A172 (cell line): ENCODE measurements around the gene ZNF20. TPM values are rescaled to one million over a fixed set of nuclear protein-coding genes. Genes with fewer than 3 reads are reported as not detected.

Experiments used
- DNase-seq: peaks from one replicate; pipeline ENCODE4 v3.0.0-alpha.2; 2015; ENCODE audit warnings: low spot score
- total RNA-seq: library from RNA; depleted of rRNA; stranded (reverse); fragments of >200 nt; shearing (Covaris generic); gene quantifications from 2 replicates; pipeline ENCODE4 v1.2.3, GENCODE V29; 2014; rRNA removed

ZNF20 gene
- total RNA-seq = 7.8 and 11.4 TPM in 2 replicates

DNA sequence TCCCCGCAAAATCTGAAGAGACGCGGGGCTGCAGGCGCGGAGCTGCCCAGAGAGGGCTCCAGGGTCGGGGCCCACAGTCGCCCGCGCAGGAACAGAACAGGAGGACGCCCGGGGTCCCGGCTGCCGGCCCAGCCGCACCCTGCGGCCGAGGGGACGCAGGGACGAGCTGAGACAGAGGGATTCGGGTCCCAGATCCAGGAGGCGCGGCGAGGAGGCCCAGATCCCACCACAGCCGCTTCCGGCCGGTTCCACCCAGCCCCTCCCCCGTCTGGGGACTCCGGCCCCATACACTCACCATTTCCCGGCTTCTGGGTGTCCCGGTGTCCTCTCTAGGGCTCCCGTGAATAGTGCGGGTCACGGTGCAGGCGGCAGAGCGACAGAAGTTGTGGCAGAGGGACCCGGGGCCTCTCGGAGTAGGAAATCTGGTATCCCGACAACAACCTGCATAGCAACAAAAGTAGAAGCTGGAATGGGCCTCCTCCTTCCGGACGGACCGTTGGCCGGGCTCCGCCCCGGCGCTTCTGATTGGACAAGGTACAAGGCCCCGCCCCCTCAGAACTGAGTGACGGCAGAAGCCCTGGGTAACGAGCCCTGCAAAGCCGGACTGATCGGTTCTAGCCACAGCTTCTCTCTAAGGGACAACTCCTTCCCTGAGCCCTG lies at the start of gene ZNF20:
TSS of gene ZNF20 (minus strand) at position 466 of the 660 bp plus-strand sequence. CDS start at position 298, 168 bp downstream.
- peak; percentile 89 for DNase-seq

DNA sequence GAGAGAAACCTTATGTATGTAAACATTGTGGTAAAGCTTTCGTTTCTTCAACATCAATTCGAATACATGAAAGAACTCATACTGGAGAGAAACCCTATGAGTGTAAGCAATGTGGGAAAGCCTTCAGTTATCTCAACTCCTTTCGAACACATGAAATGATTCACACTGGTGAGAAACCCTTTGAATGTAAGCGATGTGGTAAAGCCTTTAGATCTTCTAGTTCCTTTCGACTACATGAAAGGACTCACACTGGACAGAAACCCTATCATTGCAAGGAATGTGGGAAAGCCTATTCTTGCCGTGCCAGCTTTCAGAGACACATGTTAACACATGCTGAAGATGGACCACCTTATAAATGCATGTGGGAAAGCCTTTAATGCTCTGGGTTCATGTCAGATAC lies 47.5 kb upstream of the ZNF20 start:
- DNase-seq = no peak

DNA sequence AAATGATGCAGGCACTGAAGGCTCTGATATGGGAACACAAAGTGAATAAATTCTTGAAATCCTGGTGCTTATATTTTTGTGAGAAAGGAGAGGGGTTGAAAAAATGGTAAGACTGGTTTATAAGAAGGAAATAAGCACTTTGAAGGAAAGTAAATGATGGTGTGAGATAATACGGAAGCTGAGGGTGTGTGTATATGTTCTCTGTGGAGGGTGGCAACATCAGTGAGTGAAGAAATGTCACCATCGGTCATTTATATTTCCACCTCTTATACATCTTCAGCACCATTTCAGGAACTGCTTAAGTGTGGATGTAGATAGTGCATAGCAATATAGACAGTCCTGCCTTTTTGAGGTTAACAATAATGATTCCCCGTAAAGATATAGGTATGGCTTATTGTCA lies 40.2 kb upstream of the ZNF20 start:
- no peak for DNase-seq

DNA sequence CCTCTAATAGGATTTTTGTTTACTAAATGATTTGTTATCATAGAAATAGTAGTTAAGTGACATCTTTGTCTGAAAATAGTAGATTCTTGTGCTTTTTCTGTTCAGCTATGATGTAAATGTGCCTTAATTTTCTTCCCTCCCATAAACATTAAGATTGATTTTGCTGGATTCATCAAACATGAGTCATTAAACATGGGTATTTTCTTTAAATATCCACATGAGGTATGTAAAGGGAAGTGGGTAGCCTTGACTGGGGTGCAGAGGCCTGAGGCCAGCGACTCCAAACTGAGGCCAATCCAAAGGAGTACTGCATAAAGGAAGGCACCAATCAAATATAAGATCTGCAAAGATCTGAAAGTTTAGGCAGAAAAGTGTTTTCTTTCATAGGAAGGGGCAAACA lies 26.5 kb upstream of the ZNF20 start:
- no peak for DNase-seq

DNA sequence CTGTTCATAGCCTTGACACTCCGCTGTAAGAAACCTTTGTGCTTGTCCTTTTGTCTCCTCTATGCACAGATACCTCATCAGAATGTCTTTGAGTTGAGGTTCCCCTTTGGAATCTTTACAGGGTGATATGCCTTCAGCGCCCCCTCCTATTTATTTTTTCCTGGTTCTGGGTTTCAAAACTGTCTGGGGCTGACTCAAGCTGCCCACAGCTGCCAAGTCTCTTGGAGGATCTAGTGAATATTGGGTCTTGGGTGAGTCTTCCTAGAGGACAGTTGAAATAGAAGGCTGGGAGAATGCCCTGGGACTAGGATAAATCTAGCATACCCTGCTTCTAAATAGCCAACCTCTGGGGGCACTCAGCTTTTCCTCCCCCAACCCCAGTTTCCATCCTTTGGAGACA lies 23.7 kb upstream of the ZNF20 start:
- DNase-seq = no peak

DNA sequence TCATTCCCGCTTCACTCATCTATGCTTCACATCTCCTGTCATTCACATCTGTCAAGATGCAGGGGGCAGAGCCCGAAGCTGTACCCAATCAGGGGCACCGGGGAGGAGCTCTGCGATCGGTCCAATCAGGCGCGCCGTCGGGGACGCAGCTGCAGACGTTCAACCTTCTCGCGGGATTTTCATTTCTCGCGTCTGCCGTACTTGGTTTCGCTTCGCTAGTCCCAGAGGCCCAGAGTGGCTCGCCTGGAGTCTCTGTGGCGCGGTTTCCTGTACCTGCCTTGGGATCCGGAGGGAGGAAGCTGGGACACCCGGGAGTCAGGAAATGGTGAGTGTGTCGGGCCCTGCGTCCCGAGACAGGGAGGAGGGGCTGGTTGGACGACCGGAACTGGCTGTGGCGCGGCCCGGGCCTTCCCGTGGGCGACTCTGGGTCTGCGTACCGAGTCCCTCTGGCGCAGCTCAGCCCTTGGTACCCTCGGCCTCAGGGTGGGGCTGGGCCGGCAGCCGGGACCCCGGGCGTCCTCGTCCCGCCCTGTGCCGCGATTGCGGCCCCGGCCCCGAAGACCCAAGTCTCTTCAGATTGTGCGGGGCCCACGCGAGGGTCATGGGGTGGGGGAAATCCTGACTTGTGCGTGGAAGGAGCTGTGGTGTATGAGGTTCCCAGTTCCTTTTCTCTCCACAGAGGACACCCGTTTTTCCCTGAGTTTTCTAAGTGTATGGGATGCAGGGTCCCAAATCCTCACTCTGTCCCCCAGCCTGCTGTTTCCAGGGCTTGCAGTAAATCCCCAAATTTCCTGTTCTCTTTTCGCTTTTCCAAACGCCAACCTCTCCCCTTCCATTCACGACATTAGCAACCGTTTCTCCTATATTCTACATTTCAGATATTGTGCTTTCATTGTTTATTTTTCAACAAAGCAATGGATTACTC lies 23.0 kb upstream of the ZNF20 start, which contains the start of gene ZNF136:
TSS of gene ZNF136 (plus strand) at position 215 of the 925 bp plus-strand sequence. CDS start at position 323, 108 bp downstream.
- DNase-seq = peak; percentile 95

DNA sequence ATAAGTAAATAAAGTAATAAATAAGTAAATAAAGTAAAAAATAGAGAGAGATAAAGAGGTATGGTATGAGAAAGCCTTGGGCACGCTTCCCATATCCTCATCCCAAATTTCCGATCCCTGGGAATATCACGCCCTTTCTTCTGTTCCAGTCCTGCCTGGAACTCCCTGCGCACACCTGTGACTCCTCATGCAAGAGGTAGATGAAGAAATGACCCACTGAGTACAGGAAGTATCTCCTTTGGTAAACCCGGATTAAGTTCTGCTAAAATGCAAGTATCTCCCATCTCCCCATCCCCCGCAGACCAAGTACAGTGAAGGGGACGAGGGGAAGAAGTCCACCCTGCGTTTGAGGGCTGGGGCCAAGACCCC lies 22.3 kb upstream of the ZNF20 start:
- DNase-seq = no peak

DNA sequence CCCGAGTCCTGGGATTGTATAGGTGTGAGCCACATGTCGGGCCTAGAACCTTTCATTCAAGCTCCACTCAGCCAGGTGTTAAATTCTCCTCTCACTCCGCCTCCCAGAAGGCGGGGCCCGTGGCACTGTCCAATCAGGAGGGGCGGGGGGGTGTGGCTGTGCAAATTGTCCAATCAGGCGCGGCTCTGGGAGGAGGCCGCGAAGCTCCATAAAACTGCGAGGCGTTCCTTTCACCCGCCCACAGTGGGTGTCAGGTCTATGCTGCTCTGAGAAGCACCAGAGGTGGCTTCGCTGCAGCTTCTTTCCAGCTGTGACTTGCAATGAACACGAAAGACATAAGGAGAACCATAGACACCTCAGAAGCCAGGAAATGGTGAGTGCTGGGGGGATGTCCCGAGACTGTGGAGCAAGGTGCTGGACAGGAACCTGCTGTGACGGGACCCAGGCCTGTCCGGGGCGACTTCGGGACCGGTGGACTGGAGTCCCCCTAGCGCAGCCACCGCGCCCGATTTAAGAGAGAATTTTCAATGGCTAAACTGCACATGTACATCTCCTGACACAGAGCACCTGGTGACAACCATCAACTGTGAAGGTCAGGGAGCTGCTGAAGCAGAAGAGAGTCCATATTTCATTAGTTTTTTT lies 19.7 kb upstream of the ZNF20 start:
- DNase-seq = no peak

DNA sequence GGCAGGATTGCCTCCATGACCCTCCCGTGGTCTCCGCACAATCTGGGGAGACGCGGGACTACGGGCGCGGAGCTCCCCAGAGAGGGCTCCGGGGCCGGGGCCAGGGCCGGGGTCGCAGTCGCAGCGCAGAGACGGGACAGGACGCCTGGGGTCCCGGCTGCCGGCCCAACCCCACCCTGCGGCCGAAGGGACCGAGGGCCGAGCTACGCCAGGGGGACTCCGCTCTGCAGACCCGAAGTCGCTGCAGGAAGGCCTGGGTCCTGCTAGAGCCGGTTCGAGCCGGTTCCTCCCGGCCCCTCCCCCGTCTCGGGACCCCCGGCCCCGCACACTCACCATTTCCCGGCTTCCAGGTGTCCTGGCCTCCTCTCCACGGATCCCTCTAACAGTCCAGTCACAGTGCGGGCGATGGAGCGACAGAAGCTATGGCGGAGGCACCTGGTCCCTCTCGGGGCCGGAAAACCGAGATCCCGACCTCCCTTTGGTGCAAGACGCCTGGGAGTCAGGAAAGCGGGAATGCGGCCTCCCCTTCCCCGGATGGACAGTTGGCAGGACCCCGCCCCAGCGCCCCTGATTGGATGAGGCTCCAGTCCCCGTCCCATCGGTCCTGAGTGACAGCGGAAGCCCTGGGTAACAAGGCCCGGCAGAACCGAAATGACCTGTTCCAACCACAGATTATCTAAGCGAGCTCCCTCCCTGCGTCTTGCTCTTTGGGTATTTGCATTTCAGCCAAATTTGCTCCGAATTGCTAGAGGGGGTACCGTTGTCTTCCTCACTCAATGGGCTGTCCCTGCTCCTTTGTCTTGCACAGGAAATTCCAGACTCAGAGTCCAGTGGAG lies 16.3 kb upstream of the ZNF20 start, which contains the start of gene ZNF625:
TSS of gene ZNF625 (minus strand) at position 512 of the 836 bp plus-strand sequence. CDS start at position 336, 176 bp downstream.
- DNase-seq = peak; percentile 87

DNA sequence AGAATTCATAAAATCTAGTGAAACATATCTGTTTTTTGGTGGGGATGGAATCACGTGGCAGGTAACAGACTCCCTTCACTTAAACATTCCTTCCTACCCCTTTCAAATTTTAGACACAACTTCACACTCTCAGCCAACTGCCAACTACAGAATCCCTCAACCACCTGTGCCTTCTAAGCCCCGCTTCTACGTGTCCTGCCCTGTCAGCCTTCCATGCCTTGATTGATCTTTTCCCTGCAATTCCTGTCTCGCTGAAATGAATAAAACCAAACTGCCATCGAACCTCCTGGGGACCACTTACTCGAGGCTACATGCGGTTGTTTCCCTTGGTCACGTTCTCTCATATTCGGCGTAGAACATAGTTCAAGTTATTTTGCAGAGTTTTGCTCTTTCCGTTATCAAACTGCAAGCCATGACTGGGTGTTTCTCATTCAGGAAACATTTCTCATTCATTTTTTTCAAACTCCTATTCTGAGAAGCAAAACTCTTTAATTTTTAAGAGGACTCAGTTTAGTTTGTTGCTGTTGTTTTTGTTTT lies 15.2 kb upstream of the ZNF20 start:
- DNase-seq = no peak

DNA sequence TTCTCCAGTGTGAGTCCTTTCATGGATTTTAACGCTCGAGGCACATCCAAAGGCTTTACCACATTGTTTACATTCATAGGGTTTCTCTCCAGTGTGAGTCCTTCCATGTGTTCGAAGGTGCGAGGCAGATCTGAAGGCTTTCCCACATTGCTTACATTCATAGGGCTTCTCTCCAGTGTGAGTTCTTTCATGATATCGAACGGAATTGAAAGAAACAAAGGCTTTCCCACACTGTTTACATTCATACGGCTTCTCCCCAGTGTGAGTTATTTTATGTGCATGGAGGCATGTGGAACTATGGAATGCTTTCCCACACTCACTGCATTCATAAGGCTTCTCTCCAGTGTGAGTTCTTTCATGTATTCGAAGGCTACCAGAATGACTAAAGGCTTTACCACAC lies 5.2 kb upstream of the ZNF20 start:
- no peak for DNase-seq

DNA sequence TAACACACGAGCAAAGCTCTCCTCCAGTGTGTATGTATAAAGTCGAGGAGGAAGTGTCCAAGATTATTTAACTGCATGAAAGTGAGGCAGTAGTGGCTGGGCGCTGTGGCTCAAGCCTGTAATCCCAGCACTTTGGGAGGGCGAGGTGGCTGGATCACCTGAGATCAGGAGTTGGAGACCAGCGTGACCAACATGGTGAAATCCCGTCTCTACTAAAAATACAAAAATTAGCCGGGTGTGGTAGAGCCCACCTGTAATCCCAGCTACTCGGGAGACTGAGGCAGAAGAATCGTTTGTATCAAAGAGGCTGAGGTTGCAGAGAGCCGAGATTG lies 1.2 kb upstream of the ZNF20 start:
- no peak for DNase-seq

DNA sequence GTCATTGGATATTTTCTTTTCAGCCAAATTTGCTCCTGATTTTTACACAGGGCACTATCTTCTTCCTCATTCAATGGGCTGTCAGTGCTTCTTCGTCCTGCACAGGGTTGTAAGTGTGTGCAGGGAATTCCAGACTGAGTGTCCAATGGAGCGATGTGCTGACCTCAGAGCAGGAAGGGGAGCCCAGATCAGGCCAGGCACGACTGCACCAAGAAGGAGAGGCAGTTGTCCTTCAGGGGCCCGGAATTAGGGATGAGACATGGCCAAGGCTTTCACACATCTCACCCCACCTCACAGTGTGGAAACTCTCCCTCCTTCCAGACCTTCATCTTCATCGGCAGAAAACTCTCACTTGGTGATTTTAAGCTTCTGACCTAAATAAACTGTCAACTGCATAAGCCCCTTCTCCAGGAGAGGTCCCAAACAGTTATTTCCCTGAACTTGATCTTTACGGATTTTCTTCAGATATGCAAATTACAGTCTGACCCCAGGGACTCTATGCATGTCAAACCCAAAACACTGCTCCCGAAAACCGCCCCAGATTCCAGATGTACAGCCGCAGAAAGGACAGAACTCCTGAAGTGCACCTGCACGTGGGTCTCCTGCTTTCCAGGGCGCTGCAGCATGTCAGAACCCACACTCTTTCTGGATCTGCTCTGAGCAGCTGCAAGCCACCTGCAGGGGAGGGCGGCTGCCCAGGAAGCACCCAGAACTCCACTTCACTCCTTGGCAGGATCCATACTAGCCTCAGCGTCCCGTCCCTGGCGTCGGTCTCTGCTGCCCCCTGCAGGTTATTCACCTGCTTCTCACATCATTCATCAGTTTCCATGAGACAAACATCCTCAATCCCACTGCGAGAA lies 625 bp upstream of the ZNF20 start:
- DNase-seq = peak; percentile 46

DNA sequence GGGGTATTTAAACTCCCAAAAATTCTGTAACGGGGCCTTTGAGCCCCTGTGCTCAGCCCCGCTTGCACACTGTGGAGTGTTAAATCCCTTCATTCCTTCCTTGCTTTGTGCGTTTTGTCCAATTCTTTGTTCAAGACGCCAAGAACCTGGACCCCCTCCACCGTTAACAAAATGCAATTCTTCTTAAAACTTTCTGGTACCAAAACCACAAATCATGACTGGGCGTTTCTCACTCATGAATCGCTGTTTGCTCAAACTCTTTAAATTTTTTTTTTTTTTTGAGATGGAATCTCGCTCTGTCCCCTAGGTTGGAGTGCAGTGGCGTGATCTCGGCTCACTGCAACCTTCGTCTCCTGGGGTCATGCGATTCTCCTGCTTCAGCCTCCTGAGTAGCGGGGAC lies 881 bp downstream of the ZNF20 start:
- no peak for DNase-seq

DNA sequence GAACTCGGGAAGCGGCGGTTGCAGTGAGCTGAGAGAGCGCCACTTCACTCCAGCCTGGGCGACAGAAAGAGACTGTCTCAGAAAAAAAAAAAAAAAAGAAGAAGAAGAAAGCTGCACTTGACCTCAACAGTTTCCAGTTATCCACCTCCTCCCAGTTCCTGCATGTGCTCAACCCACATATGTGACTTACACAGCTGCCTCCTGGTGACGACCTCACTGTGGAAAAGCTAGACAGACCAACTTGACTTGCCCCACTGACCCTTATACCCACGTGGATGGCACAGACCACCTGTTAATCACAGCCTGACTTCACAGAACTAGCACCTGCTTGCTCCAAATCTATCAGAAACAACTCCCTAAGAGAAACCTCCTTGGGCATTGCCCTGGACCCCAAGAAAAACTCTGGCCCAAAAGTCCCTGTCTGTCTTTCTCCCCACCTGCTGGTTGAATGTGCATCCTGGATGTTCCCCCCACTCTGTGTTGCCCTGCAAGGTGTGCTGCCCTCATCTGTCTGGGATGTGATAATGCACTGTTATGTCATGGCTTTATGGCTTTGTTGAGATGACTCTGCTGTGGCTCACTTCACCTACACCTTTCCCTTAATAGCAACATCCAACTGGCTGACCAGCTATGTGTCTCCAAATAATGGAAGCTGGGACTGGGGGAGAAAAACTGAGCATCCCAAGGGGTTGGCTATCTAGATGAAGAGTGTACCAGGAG lies 2.8 kb downstream of the ZNF20 start:
- no peak for DNase-seq

DNA sequence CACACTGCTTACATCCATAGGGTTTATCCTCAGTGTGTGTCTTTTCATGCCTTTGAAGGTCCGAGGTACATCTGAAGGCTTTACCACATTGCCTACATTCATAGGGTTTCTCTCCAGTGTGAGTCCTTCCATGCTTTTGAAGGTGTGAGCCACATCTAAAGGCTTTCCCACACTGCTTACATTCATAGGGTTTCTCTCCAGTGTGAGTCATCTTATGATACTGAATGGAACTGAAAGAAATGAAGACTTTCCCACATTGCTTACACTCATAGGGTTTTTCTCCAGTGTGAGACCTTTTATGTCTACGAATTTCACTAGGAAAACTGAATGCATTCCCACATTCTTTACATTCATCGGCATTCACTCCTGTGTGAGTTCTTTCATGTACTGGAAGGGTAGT lies 7.1 kb downstream of the ZNF20 start:
- no peak for DNase-seq

DNA sequence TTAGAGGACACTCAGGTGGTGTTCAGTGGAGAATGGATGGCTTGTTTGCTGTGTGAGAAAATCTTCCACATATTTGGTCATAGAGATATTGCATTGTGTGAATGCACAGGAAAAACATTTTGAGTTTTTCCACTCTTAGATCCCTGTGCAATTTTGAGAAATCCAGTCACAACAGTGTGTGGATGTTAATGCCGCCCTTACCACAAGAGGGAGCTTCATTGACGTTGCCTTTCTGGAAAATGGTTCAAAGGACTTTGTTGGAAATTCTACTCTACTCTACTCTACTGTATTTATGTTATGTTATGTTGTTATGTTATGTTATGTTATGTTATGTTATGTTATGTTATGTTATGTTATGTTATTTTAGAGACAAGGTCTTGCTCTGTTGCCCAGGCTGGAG lies 13.4 kb downstream of the ZNF20 start:
- DNase-seq = no peak

DNA sequence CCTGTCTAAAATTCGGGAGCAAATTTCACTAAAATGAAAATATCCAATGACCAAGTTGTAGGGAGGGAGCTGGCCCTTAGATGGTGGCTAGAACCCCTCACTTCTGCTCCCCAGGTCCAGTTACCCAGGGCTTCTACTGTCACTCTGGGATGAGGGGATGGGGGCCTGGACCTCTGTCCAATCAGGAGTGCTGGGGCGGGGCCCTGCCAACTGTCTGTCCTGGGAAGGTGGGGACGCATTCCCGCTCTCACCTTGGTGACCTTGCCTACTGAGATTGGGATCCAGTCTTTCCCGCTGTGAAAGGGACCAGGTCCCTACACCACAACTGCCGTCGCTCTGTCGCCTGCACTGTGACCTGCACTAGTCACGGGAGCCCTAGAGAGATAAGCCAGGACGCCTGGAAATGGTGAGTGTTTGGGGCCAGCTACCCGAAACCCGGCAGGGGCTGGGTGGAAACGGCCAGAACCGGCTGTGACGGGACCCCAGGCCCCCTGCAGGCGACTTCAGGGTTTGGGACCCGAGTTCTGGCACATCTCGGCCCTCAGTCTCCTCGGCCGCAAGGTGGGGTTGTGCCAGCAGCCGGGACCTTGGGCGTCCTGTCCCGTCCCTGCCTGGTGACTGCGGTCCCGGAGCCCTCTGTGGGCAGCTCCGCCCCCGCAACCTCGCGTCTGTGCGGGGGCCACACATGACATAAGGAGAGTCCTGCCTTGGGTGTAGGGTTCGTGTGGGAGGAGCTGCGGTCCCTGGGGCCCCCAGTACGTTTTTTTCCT lies 22.8 kb downstream of the ZNF20 start:
- DNase-seq = no peak

DNA sequence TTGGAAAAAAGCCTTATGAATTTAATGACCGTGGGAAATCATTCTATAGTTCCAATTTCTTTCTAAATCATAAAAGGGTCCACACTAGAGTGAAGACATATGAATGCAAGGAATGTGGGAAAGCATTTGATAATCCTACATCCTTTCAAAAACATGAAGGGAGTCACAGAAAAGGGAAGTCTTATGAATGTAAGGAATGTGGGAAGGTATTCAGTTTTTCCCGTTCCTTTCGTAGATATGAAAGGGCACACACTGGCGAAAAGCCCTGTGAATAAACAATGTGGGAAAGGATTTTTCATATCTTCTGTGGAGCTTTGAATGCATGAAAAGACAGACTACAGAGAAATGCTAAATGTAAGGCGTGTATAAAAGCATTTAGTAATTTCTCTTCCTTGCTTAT lies 27.0 kb downstream of the ZNF20 start:
- DNase-seq = peak; percentile 45
